ENCODE results near the gene RAB10.

GRCh38 chr2:26034637-26034992, 731 bp downstream of the RAB10 start:
- TF ChIP-seq POLR2AphosphoS5 (IDR thresholded peaks at IDR 0.05; ENCODE audit: low read depth, low read length) = no peak
- no peak for TF ChIP-seq SPI1 (IDR thresholded peaks at IDR 0.05; ENCODE audit: low read depth, low read length)
- no peak for TF ChIP-seq TAF1 (IDR thresholded peaks at IDR 0.05; ENCODE audit: low read depth, low read length)

All from GM12891 (cell line).